Loucy (cell line): ENCODE results near the gene GPC3.

Experiments used
- H2AFZ ChIP-seq: fragments of 200-600 bp; sonication (generic); 2 replicates; pipeline ENCODE4 v1.6.0; 2016; ENCODE audit warnings: antibody characterized with exemption, mild to moderate bottlenecking, low read length, moderate library complexity
- H3F3A ChIP-seq: fragments of 200-600 bp; 2 replicates; pipeline ENCODE4 v1.6.0; 2016; ENCODE audit warnings: antibody characterized with exemption, low read depth, mild to moderate bottlenecking
- H3K27me3 ChIP-seq: fragments of 200-600 bp; sonication (generic); 2 replicates; pipeline ENCODE4 v1.6.1; 2014; ENCODE audit warnings: low read length, mild to moderate bottlenecking; ENCODE audit not compliant: insufficient read depth, poor library complexity, severe bottlenecking
- H3K36me3 ChIP-seq: fragments of 200-600 bp; sonication (generic); 2 replicates; pipeline ENCODE4 v1.6.1; 2016; ENCODE audit warnings: low read length; ENCODE audit not compliant: insufficient read depth
- H3K4me1 ChIP-seq: fragments of 200-600 bp; sonication (generic); 2 replicates; pipeline ENCODE4 v1.5.1; 2014; ENCODE audit warnings: low read length, mild to moderate bottlenecking; ENCODE audit not compliant: insufficient read depth, poor library complexity, severe bottlenecking
- H3K4me2 ChIP-seq: fragments of 200-600 bp; sonication (generic); 2 replicates; pipeline ENCODE4 v1.6.0; 2014; ENCODE audit warnings: antibody characterized with exemption, low read length, low read depth, mild to moderate bottlenecking; ENCODE audit not compliant: poor library complexity, severe bottlenecking
- H3K4me3 ChIP-seq: fragments of 200-600 bp; sonication (generic); 2 replicates; pipeline ENCODE4 v1.5.1; 2014; ENCODE audit warnings: low read length, mild to moderate bottlenecking, mixed read lengths; ENCODE audit not compliant: poor library complexity, severe bottlenecking
- H3K79me2 ChIP-seq: fragments of 200-600 bp; sonication (generic); 2 replicates; pipeline ENCODE4 v1.6.1; 2014; ENCODE audit warnings: low read length; ENCODE audit not compliant: insufficient read depth
- H3K9ac ChIP-seq: fragments of 200-600 bp; sonication (generic); 2 replicates; pipeline ENCODE4 v1.6.0; 2014; ENCODE audit warnings: mild to moderate bottlenecking, low read depth, low read length, moderate library complexity; ENCODE audit not compliant: poor library complexity, severe bottlenecking
- H3K9me2 ChIP-seq: fragments of 200-600 bp; sonication (generic); replicated peaks from 2 replicates; pipeline ENCODE4 v1.6.1; 2016; ENCODE audit warnings: low read depth, low read length, mixed read lengths
- H3K9me3 ChIP-seq: fragments of 200-600 bp; sonication (generic); 2 replicates; pipeline ENCODE4 v1.6.1; 2014; ENCODE audit warnings: mild to moderate bottlenecking, antibody characterized with exemption, low read length, low read depth; ENCODE audit not compliant: insufficient read depth
- H4K20me1 ChIP-seq: fragments of 200-600 bp; sonication (generic); 2 replicates; pipeline ENCODE4 v1.6.0; 2014; ENCODE audit warnings: antibody characterized with exemption, low read length, mild to moderate bottlenecking; ENCODE audit not compliant: insufficient read depth, poor library complexity, severe bottlenecking
- EZH2phosphoT487 ChIP-seq: fragments of 200-600 bp; IDR thresholded peaks from 2 replicates; pipeline ENCODE4 v1.6.1; 2018; ENCODE audit warnings: antibody characterized with exemption, mild to moderate bottlenecking, moderate library complexity, borderline replicate concordance
- TF ChIP-seq, protein P1 (sequence below): fragments of 200-600 bp; sonication (generic); conservative IDR thresholded peaks from 2 replicates; pipeline ENCODE4 v1.5.1; 2014; ENCODE audit warnings: mild to moderate bottlenecking, antibody characterized with exemption, low read length

The GPC3 gene

DNA sequence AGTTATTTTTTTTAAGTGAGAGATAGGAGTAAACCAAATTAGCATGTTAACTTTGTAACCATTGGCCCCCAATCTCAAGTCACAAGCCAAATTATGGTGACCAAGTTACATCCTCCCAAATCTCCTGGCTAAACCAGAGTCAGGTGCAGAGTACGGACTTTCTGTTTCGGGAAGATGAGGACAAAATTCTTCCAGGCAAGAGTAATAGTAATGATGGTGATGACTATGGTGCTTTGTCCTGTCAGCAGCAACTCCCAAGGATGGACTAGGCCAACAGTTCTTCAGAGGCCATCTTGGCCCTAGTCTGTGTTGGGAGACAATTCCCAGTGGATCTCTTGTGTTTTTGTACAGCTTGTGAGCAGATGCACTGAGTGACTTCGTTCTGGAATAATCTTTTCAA, 148.8 kb downstream of the GPC3 start:
- Histone ChIP-seq H2AFZ (no peak overlapping the region), H4K20me1 (no peaks in the 10 kb centered on the region)
- no peak for TF ChIP-seq EZH2phosphoT487
- TF ChIP-seq, protein P1, sequence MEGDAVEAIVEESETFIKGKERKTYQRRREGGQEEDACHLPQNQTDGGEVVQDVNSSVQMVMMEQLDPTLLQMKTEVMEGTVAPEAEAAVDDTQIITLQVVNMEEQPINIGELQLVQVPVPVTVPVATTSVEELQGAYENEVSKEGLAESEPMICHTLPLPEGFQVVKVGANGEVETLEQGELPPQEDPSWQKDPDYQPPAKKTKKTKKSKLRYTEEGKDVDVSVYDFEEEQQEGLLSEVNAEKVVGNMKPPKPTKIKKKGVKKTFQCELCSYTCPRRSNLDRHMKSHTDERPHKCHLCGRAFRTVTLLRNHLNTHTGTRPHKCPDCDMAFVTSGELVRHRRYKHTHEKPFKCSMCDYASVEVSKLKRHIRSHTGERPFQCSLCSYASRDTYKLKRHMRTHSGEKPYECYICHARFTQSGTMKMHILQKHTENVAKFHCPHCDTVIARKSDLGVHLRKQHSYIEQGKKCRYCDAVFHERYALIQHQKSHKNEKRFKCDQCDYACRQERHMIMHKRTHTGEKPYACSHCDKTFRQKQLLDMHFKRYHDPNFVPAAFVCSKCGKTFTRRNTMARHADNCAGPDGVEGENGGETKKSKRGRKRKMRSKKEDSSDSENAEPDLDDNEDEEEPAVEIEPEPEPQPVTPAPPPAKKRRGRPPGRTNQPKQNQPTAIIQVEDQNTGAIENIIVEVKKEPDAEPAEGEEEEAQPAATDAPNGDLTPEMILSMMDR: no peak

DNA sequence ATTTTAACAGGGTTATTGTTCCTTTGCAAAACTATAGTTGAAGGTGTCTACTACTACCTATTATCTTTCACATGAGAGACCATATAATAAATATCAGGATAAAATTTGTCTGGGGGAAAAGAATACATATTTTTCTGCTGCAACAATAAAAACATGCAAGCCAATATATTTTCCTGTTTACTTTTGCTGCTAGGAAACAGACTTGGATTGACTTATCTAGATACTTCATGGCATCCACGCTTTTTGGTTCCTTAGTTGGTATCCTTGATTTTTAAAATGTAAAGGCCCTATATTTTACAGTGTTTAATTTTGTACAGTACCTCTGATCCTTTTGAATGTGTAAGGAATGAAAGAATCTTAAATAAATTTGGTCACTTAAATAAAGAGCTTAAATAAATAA, 150.6 kb downstream of the GPC3 start:
- Histone ChIP-seq H2AFZ (no peak overlapping the region), H3K36me3 (no peaks in the 10 kb centered on the region), H3K4me1 (no peaks in the 10 kb centered on the region), H3K9ac (no peak overlapping the region), H3K9me2 (no peaks in the 10 kb centered on the region), H4K20me1 (no peaks in the 10 kb centered on the region), H3F3A (no peaks in the 10 kb centered on the region), H3K9me3 (no peaks in the 10 kb centered on the region), H3K4me3 (no peak overlapping the region), H3K27me3 (no peaks in the 10 kb centered on the region), H3K4me2 (no peak overlapping the region), H3K79me2 (no peaks in the 10 kb centered on the region)
- TF ChIP-seq, protein P1: no peak
- no peak for TF ChIP-seq EZH2phosphoT487

More for the DNA sequence above, 148.8 kb downstream of the GPC3 start:
- Histone ChIP-seq H3F3A (no peaks in the 10 kb centered on the region), H3K4me3 (no peak overlapping the region), H3K27me3 (no peaks in the 10 kb centered on the region), H3K9ac (no peak overlapping the region), H3K36me3 (no peaks in the 10 kb centered on the region), H3K9me2 (no peaks in the 10 kb centered on the region), H3K4me2 (no peak overlapping the region), H3K79me2 (no peaks in the 10 kb centered on the region), H3K4me1 (no peaks in the 10 kb centered on the region), H3K9me3 (no peaks in the 10 kb centered on the region)

DNA sequence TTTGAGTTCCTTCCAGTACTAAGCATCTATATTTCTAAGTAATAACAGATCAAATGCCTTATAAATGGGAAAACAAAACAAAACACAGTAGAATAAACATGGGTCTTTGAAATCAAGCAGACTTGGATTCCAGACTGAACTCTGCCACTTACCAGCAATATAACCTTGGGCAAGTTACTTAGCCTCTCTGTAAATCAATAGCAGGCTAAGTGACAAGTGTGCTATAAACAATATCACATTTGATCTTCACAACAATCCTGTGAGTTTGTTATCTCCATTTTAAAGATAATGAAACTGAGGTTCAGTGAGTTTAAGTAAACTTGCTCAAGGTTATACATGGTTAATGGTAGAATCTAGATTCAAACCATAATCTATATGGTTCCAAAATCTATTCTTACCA, 165.8 kb downstream of the GPC3 start:
- no peaks in the 10 kb centered on the region for H3F3A ChIP-seq
- H3K36me3 ChIP-seq: no peaks in the 10 kb centered on the region
- no peak overlapping the region for H2AFZ ChIP-seq
- no peaks in the 10 kb centered on the region for H3K27me3 ChIP-seq
- H3K9me2 ChIP-seq: no peaks in the 10 kb centered on the region
- H3K4me1 ChIP-seq: no peaks in the 10 kb centered on the region
- H4K20me1 ChIP-seq: no peaks in the 10 kb centered on the region
- no peaks in the 10 kb centered on the region for H3K79me2 ChIP-seq
- no peak overlapping the region for H3K4me2 ChIP-seq
- H3K9ac ChIP-seq: no peak overlapping the region
- H3K9me3 ChIP-seq: no peaks in the 10 kb centered on the region
- H3K4me3 ChIP-seq: no peak overlapping the region
- TF ChIP-seq, protein P1: no peak
- no peak for TF ChIP-seq EZH2phosphoT487
